Measurements from ENCODE around the gene RSAD2.
"Not testable (repeated sequence)": the region's sequence is repeated elsewhere in the genome, so short reads cannot be mapped to it uniquely, and the experiment has no call there.

RSAD2 gene

GRCh38 chr2:6877402-6878304 is at the start of gene RSAD2:
Gene RSAD2, plus strand, starts transcription at chr2:6877777. Its CDS starts 24 bp downstream, at chr2:6877801.
- peak; percentile 42 for DNase-seq

DNA sequence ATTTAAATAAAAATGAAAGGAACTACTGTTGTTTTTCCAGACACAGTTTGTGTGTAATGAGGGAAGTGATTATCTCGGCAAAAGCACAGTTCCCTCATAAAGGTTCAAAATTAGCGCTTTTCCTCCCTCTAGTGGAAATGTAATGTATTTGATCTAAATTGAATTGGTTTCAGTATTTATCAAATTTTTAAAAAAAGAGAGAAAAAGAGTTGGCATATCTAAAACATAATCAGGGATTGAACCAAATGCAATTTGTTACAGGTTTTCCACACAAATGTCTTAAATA is 49.3 kb upstream of the RSAD2 start:
- peak; percentile 25 for DNase-seq

DNA sequence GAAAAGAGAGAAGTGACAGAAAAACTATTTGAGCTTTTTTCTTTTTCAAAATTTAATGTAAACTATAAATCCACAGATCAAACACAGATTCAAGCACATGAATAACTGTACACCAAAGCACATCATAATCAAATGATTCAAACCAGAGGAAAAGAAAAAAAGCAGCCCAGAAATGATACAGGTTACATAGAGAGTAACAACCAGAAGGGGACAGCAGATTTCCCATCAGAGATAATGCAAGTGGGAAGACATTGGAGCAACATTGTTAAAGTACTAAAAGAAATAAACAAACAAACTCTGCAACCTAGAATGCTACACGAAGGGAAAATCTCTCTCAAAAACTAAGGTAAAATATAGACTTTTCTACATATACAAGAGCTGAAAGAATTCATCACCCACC is 46.3 kb upstream of the RSAD2 start:
- DNase-seq = no peak

- no peak for DNase-seq
Observed at GRCh38 chr2:6832596-6833299, 44.8 kb upstream of the RSAD2 start.

DNA sequence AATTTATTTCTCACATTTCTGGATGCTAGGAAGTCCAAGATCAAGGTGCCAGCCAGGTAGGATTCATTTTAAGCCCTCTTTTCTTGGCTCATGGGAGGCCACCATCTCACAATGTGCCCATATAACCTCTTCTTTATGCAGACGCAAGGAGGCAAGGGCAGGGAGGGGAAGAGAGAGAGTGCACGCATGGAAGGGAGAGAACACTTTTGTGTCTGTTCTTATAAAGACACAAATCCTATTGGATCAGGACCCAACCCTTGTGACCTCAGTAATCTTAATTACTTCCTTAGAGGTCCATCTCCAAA is 44.3 kb upstream of the RSAD2 start:
- no peak for DNase-seq

DNA sequence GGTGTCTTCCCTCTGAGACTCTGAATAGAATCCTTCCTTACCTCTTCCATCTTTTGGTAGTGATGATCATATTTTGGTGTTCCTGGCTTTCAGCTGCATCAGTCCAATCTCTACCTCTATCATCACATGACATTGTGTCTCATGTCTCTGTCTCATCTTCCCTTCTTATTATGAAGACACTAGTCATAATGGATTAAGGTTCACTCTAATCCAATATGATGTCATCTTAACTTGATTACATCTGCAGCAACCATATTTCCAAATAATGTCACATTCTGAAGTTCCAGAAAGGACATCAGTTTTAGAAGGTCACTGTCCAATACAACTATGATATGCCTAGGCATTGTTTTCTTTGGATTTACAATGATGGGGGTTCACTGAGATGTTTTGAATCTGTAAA is 43.4 kb upstream of the RSAD2 start:
- no peak for DNase-seq

DNA sequence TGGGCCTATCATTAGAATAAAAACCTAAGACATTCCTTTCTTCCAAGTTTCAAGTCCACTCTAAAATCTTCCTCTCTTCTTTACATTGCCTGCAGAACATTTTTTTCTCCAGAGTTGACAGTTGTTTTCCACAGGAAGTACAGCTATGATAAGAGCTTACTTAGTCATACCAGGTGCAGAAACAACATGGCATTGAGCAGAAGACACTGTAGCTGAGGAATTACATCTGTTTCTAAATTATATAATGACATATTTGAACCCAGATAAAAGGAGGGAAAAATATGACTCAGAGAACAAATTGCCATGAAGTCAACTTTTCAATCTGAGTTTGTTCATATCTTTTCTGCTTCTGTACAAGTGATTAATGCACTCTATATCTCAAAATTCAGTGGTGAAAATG is 42.1 kb upstream of the RSAD2 start:
- no peak for DNase-seq

DNA sequence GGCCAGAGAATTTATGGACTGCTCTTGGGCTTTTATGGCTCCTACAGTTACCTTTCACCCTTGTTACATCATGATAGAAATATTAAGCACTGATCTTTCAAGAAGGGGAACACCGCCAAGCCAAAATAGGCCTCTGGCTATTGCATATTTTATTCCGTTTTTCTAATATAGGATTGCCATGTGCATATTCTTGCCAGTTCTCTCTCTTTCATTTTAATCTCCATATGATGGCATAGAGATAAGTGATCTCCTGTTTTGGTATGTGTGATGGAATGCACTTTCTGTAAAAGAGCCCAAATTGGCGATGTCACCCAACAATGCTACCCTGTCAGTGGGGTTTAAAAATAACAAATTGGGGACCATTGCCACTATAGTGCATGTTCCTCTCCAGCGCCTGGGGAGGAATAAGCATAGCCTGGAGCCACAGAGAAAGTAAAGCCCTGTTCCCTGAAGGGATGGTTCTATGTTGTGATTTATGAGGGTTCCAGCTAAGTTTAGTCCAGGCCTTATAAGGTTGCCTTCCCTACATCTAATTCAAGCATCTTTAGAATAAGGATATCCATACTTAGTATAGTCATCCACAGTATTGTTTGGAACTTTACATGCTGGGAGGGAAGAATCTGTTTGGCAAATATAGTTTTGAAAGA is 38.8 kb upstream of the RSAD2 start:
- DNase-seq = no peak

DNA sequence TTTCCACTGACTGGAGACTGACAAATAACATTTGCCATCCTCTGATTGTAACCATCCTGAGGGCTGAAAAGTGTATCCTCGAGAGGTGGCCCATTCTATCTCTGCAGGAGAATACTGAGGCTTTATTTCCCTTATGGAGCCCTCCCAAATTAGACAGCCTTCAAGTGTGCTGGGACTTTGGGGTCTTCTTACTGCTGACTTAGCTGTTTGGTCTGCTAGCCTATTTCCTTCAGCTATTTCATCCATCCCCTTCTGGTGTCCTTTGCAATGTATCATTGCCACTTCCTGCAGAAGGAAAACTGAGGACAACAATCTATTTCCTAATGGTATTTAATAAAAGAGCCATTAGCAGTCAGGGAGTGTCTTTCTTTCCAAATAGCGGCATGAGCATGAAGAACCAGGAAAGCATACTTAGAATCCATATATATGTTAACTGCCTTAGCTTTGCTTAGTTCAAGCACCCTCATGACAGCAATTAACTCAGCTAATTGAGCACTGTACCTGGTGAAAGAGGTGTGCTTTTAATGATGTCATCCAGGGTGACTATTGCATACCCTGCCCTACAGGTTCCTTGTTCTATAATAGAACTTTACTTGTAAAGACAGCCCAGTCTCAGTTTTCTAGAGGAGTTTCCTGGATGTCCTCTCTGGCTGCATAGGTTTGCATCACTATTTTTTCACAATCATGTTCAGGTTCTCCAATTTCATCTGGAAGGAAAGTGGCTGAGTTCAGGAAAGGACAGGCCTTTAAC is 35.9 kb upstream of the RSAD2 start:
- no peak for DNase-seq

DNA sequence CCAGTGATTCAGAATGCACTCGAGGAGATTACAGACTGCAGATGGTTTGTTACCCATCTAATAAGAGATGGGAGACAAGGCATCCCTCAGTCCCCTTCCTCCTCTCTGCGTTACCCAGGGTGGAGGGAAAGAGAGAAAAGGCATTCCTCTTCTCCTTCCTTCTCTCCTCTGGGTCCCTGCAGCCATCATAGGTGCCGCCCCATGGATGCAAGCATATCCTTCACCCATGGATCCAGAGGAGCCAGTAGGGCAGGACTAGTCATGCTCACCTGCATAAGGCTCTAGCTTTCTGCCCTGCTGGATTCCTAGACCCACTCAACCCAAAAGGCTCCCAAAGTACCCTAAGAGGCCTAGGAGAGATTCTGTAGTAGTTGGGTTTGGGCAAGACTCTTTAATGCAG is 32.3 kb upstream of the RSAD2 start:
- DNase-seq = no peak

GRCh38 chr2:6845903-6846302 is 31.7 kb upstream of the RSAD2 start:
- no peak for DNase-seq

GRCh38 chr2:6846540-6846939 is 31.0 kb upstream of the RSAD2 start:
- DNase-seq = no peak

GRCh38 chr2:6846967-6847681 is 30.5 kb upstream of the RSAD2 start:
- no peak for DNase-seq

- no peak for DNase-seq
Observed at GRCh38 chr2:6852195-6852594, 25.4 kb upstream of the RSAD2 start.

DNA sequence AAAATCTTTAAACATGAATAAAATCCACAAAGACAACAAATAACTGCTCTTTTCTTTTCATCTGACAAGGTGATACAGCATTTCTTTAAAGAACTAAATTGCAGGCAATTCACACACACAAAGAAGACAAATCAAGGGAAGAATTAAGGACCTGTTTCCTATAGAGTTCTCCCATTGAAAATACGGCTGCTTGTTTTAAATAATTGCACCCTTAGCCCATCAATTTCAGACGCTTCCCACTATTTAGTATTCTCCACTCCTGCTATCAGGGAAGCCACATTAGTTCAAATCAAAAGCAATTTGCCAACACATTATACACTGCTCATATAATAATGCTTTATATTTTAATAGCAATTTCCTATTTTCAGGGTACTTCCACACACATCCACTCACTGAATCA is 23.2 kb upstream of the RSAD2 start:
- no peak for DNase-seq

- no peak for DNase-seq
Observed at GRCh38 chr2:6855860-6856547, 21.6 kb upstream of the RSAD2 start.

DNA sequence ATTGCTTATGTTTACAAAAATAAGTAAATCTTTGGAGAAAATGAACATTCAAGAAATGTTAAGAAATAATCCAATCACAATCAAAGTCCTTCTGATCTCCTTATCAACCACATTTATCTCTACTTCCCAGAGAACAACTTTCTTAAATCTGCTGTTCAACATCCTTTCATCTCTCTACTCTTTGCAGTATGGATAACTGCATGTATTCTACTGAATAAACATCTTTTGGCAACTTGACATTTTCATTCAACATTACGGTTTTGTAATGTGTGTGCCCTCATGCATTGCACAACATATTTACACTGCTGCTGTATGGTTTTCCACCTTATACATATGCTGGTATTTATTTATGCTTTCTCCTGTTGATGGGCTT is 21.0 kb upstream of the RSAD2 start:
- no peak for DNase-seq

DNA sequence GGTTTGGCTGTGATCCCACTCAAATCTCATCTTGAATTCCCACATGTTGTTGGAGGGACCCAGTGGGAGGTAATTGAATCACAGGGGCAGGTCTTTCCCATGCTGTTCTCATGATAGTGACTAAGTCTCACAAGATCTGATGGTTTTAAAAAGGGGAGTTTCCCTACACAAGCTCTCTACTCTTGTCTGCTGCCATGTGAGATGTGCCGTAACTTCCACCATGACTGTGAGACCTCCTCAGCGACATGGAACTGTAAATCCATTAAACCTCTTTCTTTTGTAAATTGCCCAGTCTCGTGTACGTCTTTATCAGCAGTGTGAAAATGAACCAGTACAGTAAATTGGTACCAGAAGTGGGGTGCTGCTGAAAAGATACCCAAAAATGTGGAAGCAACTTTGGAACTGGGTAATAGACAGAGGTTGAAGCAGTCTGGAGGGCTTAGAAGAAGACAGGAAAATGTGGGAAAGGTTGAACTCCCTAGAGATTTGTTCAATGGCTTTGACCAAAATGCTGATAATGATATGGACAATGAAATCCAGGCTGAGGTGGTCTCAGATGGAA is 19.0 kb upstream of the RSAD2 start:
- DNase-seq = not testable (repeated sequence)

GRCh38 chr2:6860296-6860695 is 17.3 kb upstream of the RSAD2 start:
- no peak for DNase-seq

- DNase-seq = no peak
Observed at GRCh38 chr2:6863792-6864191, 13.8 kb upstream of the RSAD2 start.

DNA sequence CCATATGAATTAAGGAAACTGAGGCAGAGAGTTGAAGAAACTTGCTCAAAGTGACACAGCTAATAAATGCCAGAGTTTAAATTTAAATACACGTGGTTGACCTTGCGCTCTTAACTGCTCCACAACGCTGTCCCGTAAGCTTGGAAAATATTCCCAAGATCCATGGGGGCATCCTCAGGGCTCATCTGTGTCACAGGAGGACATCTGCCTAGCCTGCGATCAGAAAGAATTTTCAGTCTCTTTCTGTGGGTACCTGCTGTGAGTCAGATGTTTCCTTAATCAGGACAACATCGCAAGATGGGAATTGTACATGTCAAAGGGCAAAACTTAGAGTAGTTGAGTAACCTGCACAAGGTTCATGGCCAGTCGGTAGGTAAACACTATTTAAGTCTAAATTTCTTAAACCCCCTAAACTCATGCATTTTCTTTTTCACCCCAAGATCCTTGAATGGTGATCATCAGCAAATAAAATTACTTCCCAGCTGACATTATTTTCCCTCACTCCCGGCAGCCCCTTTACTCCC is 13.3 kb upstream of the RSAD2 start:
- no peak for DNase-seq

DNA sequence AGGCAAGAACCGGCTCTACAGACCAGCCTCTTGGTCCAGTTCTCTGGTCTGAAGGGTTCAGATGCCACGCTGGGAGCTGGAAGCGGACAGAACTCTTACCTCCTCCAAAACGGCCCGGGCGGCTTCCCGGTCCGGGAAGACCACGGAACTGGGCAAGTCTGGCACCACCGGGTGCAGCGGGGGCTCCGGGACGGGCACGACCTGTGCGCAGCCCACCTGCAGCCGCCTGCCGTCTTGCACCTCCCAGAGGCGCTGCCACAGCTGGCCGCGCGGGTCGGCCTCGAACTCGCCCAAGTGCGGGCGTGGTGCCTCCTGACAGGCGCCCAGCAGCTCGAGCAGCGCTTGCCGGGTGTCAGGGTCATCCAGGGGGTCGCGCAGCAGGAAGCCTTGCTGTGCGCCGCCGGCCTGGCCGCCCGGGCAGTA is 12.6 kb upstream of the RSAD2 start:
- no peak for DNase-seq

Data from midbrain (tissue), 1 donor.